WI38 (cell line): ENCODE measurements around the gene DENND6B.
"Not testable (repeated sequence)": the region's sequence is repeated elsewhere in the genome, so short reads cannot be mapped to it uniquely, and the experiment has no call there.

Source experiments
- H3K4me3 ChIP-seq: 2 replicates; pipeline ENCODE4 v1.5.1; 2011; ENCODE audit warnings: low read depth, mild to moderate bottlenecking, control low read depth, low read length
- TF ChIP-seq, protein P1 (sequence below): IDR thresholded peaks from 2 replicates; pipeline ENCODE4 v1.5.1; 2012; ENCODE audit warnings: low read depth, mild to moderate bottlenecking, control low read depth, low read length

DENND6B gene

GRCh38 chr22:50337262-50338041 lies 10.6 kb upstream of the DENND6B start:
- TF ChIP-seq, protein P1, sequence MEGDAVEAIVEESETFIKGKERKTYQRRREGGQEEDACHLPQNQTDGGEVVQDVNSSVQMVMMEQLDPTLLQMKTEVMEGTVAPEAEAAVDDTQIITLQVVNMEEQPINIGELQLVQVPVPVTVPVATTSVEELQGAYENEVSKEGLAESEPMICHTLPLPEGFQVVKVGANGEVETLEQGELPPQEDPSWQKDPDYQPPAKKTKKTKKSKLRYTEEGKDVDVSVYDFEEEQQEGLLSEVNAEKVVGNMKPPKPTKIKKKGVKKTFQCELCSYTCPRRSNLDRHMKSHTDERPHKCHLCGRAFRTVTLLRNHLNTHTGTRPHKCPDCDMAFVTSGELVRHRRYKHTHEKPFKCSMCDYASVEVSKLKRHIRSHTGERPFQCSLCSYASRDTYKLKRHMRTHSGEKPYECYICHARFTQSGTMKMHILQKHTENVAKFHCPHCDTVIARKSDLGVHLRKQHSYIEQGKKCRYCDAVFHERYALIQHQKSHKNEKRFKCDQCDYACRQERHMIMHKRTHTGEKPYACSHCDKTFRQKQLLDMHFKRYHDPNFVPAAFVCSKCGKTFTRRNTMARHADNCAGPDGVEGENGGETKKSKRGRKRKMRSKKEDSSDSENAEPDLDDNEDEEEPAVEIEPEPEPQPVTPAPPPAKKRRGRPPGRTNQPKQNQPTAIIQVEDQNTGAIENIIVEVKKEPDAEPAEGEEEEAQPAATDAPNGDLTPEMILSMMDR = no peak
- H3K4me3 ChIP-seq = no peak overlapping the region

DNA sequence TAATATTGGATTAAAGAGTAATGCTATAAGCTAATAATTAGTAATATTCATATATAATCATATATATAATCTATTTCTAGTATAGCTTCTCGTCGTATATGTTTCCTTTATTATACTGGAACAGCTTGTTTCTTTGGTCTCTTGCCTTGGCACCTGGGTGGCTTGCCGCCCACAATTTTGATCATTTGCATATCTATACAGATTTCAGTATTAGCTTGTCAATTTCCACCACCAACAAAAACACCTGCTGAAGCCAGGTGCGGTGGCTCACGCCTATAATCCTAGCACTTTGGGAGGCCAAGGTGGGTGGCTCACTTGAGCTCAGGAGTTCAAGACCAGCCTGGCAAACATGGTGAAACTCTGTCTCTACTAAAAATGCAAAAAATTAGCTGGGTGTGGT lies 7.6 kb upstream of the DENND6B start:
- H3K4me3 ChIP-seq = not testable (repeated sequence)

GRCh38 chr22:50329236-50329635 lies 2.4 kb upstream of the DENND6B start:
- no peak overlapping the region for H3K4me3 ChIP-seq
- TF ChIP-seq, protein P1 = no peak

DNA sequence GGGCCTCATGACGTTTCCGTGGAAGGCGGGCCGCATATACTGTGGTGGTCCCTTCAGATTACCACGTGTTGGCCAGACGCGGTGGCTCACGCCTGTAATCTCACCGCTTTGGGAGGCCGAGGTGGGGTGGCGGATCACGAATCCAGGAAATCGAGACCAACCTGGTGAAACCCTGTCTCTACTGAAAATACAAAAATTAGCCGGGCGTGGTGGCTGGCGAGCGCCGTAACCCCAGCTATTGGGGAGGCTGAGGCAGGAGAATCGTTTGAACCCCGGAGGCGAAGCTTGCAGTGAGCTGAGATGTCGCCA lies 853 bp upstream of the DENND6B start:
- H3K4me3 ChIP-seq = peak overlapping the region; percentile 62
- TF ChIP-seq, protein P1 = no peak

- TF ChIP-seq, protein P1 = no peak
Measured at GRCh38 chr22:50326225-50326955, 422 bp downstream of the DENND6B start.

GRCh38 chr22:50325444-50326224 lies 1.2 kb downstream of the DENND6B start:
- TF ChIP-seq, protein P1 = no peak
- peak overlapping the region; percentile 62 for H3K4me3 ChIP-seq

More at GRCh38 chr22:50326225-50326955, 422 bp downstream of the DENND6B start:
- peak overlapping the region; percentile 62 for H3K4me3 ChIP-seq

DNA sequence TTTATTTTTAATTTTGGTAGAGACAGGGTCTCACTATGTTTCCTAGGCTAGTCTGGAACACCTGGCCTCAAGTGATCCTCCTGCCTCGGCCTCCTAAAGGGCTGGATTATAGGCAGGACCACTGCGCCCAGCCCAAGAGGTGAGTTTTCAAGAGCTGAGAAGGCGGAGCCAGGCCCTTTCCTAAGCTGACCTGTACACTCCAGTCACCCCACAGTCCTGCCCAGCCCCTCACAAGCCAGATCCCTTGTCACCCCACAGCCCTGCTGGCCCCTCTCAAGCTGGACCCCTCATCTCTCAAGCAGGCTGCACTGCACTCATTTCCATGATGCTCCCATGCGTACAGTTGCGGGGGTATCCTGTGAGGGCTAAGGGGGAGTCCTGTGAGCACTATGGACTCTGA lies 2.9 kb downstream of the DENND6B start:
- TF ChIP-seq, protein P1 = no peak
- no peak overlapping the region for H3K4me3 ChIP-seq

- H3K4me3 ChIP-seq = not testable (repeated sequence)
Measured at GRCh38 chr22:50322382-50323104, 4.3 kb downstream of the DENND6B start.
